Heart right ventricle (tissue), 16 donors: ENCODE results near the gene TBC1D2B. TPM values are rescaled to one million over a fixed set of nuclear protein-coding genes. Genes with fewer than 3 reads are reported as not detected.

ENCODE experiments used
- ATAC-seq, 8 donors: fragments of 200-7000 bp; cut with Tn5 transposase; one replicate each; pipeline ENCODE4 v1.9.1; 2020; ENCODE audit warnings: mild to moderate bottlenecking in 8 of 8, moderate library complexity in 8 of 8, moderate number of reproducible peaks in 1 of 8
- DNase-seq, 2 donors: peaks; one replicate each; pipeline ENCODE4 v3.0.0-alpha.2; 2020
- H3K27ac ChIP-seq, 10 donors: fragments of 200-600 bp; sonication (generic) in 2 of 10; one replicate each; pipeline versions ENCODE4 v1.5.0 to v1.8.0; 2020 to 2022; ENCODE audit warnings: mild to moderate bottlenecking in 3 of 10
- H3K27me3 ChIP-seq, 7 donors: fragments of 200-600 bp; one replicate each; pipeline ENCODE4 v1.8.0; 2021 to 2022; ENCODE audit warnings: mild to moderate bottlenecking in 2 of 7
- H3K36me3 ChIP-seq, 9 donors: fragments of 200-600 bp; sonication (generic) in 1 of 9; one replicate each; pipeline versions ENCODE4 v1.5.0 to v1.8.0; 2020 to 2022; ENCODE audit warnings: mild to moderate bottlenecking in 2 of 9
- H3K4me1 ChIP-seq, 9 donors: fragments of 200-600 bp; sonication (generic) in 1 of 9; one replicate each; pipeline versions ENCODE4 v1.5.0 to v1.8.0; 2020 to 2022; ENCODE audit warnings: mild to moderate bottlenecking in 4 of 9
- H3K4me3 ChIP-seq, 10 donors: fragments of 200-600 bp; sonication (generic) in 2 of 10; one replicate each; pipeline versions ENCODE4 v1.5.0 to v1.8.0; 2020 to 2022; ENCODE audit warnings: mild to moderate bottlenecking in 7 of 10, moderate library complexity in 2 of 10
- H3K9me3 ChIP-seq, 11 donors: fragments of 200-600 bp in 10 of 11; sonication (generic) in 2 of 11; one replicate each; pipeline versions ENCODE4 v1.5.0 to v1.8.0; 2013 to 2022; ENCODE audit warnings: mild to moderate bottlenecking in 2 of 11, control low read depth in 1 of 11, moderate library complexity in 1 of 11
- CTCF ChIP-seq, 9 donors: fragments of 200-600 bp; sonication (generic) in 2 of 9; IDR thresholded peaks; one replicate each; pipeline versions ENCODE4 v1.5.0 to v1.8.0; 2021 to 2022; ENCODE audit warnings: antibody characterized with exemption in 9 of 9, mild to moderate bottlenecking in 5 of 9, moderate library complexity in 1 of 9
- WGBS, 2 donors: extraction: QIAGEN DNeasy Blood & Tissue Kit; methylation state at CpG; one replicate each; pipeline ENCODE4 v1.1.7; 2013; ENCODE audit warnings: inconsistent platforms in 1 of 2; 5-methylcytosine and 5-hydroxymethylcytosine counted together
- intact Hi-C, 10 donors: fragments of 100-400 bp; cut with DNase I; formaldehyde crosslinking; loops; one replicate each; pipeline versions ENCODE4 v1.11.1 to v1.14.2; 2022
- polyA plus RNA-seq, 2 donors: library from polyadenylated mRNA; stranded (reverse); fragments of 200-250 nt; gene quantifications; one replicate each; pipeline ENCODE4 v1.2.3, GENCODE V29; 2013
- total RNA-seq, 10 donors: library from RNA; stranded (reverse); fragmentation: NEBNext Ultra II Directional in 3 of 10; extraction: Animal tissue kit (Norgen Biotek cat#: 25700) in 3 of 10; gene quantifications; one replicate each; pipeline versions ENCODE4 v1.2.1 to v1.2.4, GENCODE V29; 2021 to 2023
- donor health status: Arrhythmogenic right ventricular cardiomyopathy.
- donor health status: ischemic (EF 13 %, LVEDD 7.1; RV severe dilation, severe dysfunction).
- donor health status: healthy with polysubstance abuse.
- donor health status: DM: no; HTN: yes; CAD: no.
- donor health status: DM: no; HTN: no; CAD: no.
- donor health status: ischemic (EF 25% LVEDD 6.9; RV normal size, moderate dysfunction).
- donor health status: ischemic (EF 25% LVEDD 5.7; RV mildly dilated, moderate dysfunction).
- donor health status: healthy.
- donor health status: DM: yes; HTN: yes; CAD: no.
- donor health status: Ischemic cardiomyopathy.
- donor health status: ischemic (EF 35%, LVEDD 5.7; RV mildly dilated, moderate dysfunction).
- donor health status: nonischemic (EF 11% LVEDD 7.7; RV severe dilation, severe dysfunction).
- donor health status: DM: yes; HTN: yes; CAD: no.
- donor health status: PGD.
- donor health status: ischemic (EF 29% LVEDD 5.4; RV normal size, mild dysfunction).
- donor health status: nonischemic (EF 23%, LVEDD 6.1; RV moderate dilation, normal function).

TBC1D2B gene
- total and polyA plus RNA-seq, 12 donors = 4.7 to 20.8 (median 9.6) TPM

DNA sequence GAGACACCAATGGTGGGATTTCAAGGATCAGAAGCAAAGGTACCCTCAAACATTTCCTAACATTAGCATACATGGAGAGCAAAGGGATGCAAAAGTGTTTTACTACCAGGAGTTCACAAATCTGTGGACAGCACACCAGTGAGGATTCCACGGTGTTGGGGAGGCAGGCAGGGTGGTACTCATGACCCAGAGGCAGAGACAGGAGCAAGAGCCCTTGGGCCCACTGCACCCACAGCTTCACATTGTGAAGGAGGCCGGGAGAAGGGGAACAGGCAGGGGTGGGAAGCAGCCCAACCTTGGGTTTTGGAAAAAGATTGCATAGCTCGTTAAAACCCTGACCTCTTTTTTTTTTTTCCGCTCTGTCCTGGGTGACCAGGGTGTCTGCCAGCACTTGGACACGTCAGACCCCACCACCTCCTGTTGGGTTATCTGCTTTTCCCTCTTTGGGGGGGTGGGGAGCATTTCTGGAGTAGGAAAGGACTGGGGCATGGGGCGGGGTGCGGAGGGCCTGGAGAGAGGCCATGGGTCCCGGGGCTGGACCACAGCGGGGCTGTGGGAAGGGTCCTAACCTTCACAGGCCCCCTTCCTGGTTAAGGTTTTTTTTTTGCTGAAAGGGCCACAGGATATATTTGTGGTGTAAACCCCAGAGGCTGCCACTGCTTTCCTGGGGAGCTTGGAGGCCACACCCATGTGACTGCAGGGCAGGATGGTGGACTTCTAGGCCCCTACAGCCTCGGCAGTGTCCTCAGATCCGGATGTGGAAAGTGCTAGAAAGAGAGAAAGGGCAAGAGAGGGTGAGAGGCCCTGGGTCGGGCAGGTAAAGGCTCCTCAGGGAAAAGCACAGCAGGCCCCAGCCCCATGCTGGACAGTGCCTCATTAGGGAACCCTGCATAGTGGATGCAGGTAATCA lies 27.3 kb upstream of the TBC1D2B start:
- peak overlapping the region in 1 of 10 donors; percentile 81 for H3K27ac ChIP-seq
- WGBS, 2 donors = 87 to 94% methylated on average over 12 of the region's 12 CpGs
- no peak for ATAC-seq
- H3K4me3 ChIP-seq = no peak overlapping the region
- no peaks in the 10 kb centered on the region for H3K9me3 ChIP-seq
- peaks cover 0 to 45% (median 0%) of the 10 kb centered on the region in 9 donors for H3K4me1 ChIP-seq
- TF ChIP-seq CTCF (IDR thresholded peaks at IDR 0.05) = no peak
- no peak for DNase-seq
- intact Hi-C loops = loop anchor here in 2 of 10 donors (5.0 kb wide), 2 partner anchors 98 to 138 kb away; no protein-coding TSS in a partner anchor
- H3K27me3 ChIP-seq = no peaks in the 10 kb centered on the region
- no peaks in the 10 kb centered on the region for H3K36me3 ChIP-seq

- Histone ChIP-seq H3K4me1 (peaks cover 0 to 45% (median 0%) of the 10 kb centered on the region in 9 donors), H3K9me3 (no peaks in the 10 kb centered on the region), H3K27ac (peak overlapping the region in 1 of 10 donors; percentile 81), H3K36me3 (no peaks in the 10 kb centered on the region), H3K27me3 (no peaks in the 10 kb centered on the region), H3K4me3 (no peak overlapping the region)
- TF ChIP-seq CTCF (IDR thresholded peaks at IDR 0.05) = no peak
- intact Hi-C loops = no loop called here
- WGBS, 2 donors = 95 to 96% methylated on average over 4 of the region's 4 CpGs
- no peak for ATAC-seq
- DNase-seq = no peak
Measured at GRCh38 chr15:78104119-78104479, 26.6 kb upstream of the TBC1D2B start.

- TF ChIP-seq CTCF (IDR thresholded peaks at IDR 0.05) = no peak
- Histone ChIP-seq H3K9me3 (no peaks in the 10 kb centered on the region), H3K27ac (peak overlapping the region in 1 of 10 donors; percentile 81), H3K4me1 (peaks cover 0 to 45% (median 0%) of the 10 kb centered on the region in 9 donors), H3K27me3 (no peaks in the 10 kb centered on the region), H3K36me3 (no peaks in the 10 kb centered on the region), H3K4me3 (no peak overlapping the region)
- WGBS, 2 donors = 82 to 83% methylated on average over 12 of the region's 12 CpGs
- intact Hi-C loops = no loop called here
- ATAC-seq (peak in 4 of 8 donors; percentile 4 to 47 (median 12)), DNase-seq (no peak)
Measured at GRCh38 chr15:78103406-78104118, 26.1 kb upstream of the TBC1D2B start.

DNA sequence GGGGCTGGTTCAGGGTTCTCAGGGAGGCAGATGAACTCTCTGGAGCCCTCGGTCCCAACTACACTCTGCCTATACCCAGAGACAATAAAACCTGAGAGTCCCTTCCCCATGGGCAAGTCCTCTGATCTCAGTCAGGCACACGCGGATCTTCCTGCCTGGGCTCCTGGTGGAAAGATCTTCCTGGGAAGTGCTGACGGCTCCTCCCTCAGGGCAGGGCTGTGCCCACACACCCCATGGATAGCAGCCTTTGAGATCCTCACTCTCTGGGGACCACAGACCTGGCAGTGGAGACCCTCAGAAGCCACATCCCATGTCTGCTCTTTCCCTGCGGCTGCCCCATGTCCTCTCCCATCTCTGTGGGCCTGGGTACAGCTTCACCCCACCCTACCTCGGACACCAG lies 25.2 kb upstream of the TBC1D2B start:
- ATAC-seq = no peak
- Histone ChIP-seq H3K4me3 (no peak overlapping the region), H3K9me3 (no peaks in the 10 kb centered on the region), H3K4me1 (peaks cover 0 to 41% (median 0%) of the 10 kb centered on the region in 9 donors), H3K27ac (peak overlapping the region in 1 of 10 donors; percentile 81), H3K27me3 (no peaks in the 10 kb centered on the region), H3K36me3 (no peaks in the 10 kb centered on the region)
- TF ChIP-seq CTCF (IDR thresholded peaks at IDR 0.05) = no peak
- intact Hi-C loops = no loop called here
- DNase-seq = no peak
- WGBS, 2 donors = 84 to 87% methylated on average over 6 of the region's 6 CpGs
